ENCODE data around the gene TOB2.
"Not testable (repeated sequence)": the region's sequence is repeated elsewhere in the genome, so short reads cannot be mapped to it uniquely, and the experiment has no call there.

Gene TOB2

DNA sequence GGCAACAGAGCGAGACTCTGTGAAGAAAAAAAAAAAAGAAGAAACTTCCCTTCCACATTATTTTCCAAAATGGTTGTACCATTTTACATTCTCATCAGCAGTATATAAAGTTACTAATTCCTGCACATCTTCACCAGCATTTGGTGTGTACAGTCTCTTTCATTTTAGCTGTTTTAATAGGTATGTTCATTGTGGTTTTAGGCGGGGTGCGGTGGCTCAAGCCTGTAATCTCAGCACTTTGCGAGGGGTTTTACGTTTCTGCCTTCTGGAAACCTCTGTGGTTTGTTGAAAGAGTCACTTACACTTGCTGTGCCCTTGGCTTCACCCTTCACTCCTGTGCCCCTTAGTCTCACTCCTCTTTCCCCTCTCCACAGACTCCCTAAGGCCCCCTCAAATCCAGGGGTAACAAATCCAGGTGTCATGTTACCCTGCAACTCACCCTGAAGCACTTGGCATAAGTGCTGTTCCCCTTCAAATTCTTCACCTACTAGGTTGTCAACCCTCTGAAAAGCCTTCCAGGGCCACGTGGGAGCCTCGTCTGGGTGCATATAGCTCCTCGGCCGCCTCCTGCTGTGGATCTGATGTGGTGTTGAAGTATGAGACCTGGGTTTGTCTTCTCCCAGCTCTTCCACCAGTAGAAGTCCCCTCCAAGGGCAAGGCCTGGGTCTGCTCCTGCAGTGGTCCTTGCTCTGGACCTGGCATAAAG, 20.8 kb downstream of the TOB2 start:
- DNase-seq, result no peak

DNA sequence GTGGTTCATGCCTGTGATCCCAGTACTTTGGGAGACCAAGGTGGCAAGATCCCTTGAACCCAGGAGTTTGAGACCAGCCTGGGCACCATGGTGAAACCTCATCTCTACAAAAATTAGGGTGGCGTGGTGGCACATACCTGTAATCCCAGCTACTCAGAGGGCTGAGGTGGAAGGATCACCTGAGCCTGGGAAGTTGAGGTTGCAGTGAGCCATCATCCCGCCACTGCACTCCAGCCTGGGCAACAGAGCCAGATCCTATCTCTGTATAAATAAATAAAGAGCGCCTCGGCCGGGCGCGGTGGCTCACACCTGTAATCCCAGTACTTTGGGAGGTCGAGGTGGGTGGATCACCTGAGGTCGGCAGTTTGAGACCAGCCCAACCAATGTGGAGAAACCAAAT, 27.9 kb downstream of the TOB2 start:
- DNase-seq, result no peak

DNA sequence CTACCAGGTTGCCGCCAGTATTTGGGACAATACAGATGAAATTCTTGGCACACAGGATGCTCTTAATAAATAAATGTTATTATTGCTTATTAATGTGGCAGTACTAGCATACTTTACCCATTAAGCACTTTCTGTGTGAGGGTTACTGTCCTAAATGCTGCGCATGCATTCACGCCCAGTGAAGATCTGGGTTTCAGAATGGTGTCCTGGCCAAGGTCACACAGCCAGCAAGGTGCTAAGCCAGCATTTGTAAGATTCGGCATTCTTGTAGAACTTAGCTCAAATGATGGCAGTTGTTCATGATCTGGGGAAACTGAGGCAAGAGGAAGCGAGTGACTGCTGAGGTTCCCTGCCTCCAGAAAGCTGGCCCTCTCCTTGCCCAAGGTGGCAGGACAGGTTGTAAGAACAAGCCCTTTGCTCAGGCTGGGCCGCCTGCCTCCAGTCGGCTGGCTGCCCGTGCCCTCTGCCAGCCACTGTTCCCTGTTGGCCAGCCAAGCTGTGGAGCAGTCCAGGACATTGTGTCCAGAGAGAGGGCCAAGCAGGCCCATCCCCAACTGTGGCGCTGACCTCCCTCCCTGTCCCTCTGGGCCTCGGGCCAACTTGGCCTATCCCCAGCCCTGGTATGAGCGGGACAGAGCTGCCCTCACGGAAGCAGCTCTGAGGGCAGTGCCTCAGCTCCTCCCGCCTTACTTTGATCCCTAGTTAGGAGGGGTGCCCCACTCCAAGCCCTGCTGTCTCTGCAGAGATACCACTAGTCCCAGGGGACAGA, 28.8 kb downstream of the TOB2 start:
- DNase-seq, result no peak

DNA sequence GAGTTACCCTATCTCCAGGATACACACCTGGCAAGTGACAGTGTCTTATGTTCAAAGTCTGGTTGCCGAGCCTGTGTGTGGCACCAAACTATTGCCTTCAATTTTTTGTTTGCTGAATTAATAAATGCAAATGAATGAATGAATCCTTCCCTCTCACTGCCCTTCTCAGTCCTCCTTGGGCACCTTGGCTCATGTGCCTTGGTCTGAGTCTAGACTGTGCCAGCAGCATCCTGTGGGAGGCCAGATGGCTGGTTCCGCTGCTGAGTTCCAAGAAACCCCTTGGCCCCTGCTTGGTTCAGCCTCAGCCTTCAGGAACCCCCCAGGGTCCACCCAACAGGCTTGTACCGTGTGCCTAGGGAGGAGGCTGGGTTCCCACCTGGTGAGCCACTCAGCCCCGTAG, 31.0 kb downstream of the TOB2 start:
- DNase-seq, result no peak

DNA sequence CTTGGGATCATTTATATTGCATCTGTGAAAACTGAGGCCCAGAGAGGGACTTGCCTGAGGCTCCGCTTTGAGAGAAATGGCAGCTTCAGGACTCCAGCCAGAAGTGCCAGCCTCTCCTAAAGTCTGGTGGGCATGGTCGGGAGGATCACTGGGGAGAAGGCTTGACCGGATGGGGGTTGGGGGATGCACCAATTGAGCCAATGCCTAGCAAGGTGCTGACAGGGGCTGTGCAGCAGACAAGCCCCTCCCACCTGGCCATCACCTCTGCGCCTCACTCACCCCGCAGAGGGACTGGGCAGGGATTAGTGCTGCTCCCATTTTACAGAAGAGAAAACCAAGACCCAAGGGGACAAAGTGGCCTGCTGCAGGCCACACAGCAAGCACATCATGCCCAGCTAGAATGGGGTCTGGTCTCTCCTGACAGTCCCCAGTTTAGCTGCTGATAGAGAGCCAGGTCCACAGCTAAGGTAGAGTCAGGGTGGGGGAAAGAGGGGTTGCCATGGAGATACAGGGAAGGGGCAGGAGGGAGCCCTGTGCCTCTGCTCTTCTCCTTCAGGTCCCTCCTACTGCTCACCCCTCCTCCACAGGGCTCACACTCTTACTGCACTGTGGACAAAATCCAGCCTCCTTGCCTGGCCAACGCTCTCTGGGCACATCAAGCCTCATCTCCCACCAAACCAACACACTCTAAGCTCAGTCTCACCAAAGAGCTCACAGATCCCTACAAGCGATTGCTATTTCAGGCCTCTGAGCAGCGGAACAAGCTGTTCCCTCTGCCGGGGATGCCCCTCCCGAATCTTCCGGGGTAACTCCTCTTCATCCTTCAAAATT, 35.4 kb downstream of the TOB2 start:
- DNase-seq, result no peak

DNA sequence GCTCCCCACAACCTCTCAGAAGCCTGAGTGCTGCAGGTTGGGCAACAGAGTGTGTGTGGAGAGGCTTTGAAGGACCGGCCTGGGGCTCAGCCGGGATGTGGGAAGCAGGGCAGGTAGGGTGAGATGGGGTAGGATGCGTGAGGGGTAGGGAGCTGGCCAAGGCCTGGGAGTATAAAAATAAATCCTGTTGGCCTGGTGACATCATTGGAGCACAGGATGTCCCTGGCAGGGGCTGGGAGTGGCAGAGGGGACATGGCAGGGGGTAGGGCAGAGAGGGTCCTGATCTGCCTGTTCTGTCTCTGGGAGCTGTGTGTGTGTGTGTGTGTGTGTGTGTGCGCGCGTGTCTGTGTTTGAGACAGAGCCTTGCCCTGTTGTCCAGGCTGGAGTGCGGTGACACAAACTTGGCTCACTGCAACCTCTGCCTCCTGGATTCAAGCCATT, 36.3 kb downstream of the TOB2 start:
- DNase-seq, result no peak

DNA sequence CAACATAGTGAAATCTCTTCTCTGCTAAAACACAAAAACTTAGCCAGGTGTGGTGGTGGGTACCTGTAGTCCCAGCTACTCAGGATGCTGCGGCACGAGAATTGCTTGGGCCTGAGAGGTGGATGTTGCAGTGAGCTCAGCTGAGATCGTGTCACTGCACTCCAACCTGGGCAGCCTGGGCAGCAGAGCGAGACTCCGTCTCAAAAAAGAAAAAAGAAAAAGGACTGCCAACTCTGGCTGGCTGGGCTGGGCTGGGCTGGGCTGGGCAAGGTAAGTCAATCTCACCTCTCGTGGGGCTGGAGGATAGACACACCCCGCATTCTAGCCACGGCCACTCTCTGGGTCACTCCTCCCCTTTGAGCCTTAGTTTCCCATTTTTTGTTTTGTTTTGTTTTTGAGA, 37.9 kb downstream of the TOB2 start:
- DNase-seq, result no peak

DNA sequence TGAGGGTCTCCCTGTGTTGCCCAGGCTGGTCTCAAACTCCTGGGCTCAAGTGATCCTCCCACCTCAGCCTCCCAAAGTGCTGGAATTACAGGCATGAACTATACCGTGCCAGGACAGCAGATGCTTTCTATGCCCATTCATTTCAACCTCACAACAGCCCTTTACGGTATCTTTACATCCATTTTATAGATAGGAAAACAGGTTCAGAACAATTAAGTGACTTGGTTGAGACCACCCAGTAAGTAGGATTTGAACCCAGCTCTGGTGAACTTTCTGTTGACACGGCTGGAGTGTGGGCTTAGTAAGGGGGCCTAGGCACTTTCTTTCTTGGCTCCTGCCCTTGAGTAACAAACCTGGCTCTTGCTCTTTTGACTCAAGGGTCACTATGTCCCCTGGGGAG, 39.2 kb downstream of the TOB2 start:
- DNase-seq, result no peak

DNA sequence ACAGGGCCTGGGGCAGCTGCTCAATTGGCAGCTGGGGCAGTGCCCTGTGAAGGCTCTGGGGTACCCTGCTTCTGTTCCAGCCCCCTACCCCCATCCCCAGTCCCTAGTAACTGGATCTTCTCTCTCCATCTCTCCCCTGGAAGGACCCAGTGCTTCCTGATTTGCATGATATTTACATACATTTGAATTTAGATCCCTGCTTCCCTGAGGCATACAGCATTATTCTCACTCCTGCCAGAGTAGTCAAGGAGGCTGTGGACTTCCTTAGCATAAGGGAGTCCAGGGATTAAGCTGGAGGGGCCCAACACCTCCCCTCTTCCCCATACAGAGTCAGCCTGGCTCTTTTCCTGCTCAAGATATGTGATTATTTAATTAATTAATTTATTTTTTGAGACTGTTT, 40.2 kb downstream of the TOB2 start:
- DNase-seq, result no peak

DNA sequence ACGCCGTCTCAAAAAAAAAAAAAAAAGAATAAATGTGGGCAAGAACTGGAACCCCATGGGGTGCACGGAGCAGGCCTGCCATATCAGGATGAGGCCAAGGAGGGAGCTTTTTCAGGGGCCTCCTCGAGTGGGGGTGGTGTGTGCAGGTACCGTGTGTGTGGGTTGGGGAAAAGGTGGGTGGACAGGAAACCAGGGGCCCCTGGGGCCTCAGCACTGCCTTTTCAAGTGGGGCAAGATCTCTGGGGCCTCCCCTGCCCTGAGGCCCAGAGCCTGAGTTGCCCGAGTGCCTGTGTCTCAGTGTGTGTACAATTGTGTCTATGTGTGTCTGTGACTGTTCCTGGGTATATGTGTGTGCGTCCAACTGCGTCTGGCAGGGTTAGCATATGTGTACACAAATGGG, 41.0 kb downstream of the TOB2 start:
- no peak for DNase-seq

DNA sequence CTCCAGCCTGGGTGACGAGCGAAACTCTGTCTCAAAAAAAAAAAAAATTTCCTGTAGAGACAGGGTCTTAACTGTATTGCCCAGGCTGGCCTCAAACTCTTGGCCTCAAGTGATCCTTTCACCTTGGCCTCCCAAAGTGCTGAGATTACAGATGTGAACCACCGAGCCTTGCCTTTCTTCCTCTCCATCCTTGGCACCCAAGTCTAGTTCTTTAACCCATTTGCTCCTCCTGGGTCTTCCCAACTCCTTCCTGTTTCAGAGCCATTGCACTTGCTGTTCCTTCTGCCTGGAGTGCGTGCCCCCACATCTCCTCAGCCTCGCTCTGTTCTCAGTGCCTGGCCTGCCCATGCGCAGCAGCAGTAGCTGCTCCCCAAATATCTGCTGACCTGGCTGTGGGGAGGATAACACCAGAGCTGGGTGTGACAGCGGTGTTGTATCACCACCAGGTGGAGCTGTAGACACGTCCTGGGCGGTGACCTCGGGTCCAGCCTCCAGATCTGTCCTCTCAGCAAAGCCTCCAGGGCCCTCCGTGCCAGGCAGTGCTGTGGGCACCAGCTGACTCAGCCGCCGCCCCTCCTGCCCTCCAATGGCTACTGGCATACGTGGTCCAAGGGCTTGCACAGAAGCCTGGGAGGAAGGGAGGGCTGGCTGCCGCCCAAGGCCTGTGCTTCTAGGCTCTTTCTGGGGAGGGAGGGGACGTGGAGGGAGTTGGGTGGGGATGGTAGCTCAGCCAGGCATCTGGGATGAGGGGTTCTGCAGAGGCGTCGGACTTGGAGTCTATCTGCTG, 42.9 kb downstream of the TOB2 start:
- peak; percentile 82 for DNase-seq

DNA sequence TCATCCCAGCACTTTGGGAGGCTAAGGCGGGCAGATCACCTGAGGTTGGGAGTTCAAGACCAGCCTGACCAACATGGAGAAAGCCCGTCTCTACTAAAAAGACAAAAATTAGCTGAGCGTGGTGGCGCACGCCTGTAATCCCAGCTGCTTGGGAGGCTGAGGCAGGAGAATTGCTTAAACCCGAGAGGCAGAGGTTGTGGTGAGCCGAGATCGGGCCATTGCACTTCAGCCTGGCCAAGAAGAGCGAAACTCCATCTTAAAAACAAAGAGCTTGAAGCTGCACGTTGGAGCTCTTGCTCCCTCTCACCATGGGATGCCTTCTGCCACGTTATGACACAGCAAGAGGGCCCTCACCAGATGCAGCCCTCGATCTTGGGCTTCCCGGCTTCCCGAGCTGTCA, 43.8 kb downstream of the TOB2 start:
- not testable (repeated sequence) for DNase-seq

DNA sequence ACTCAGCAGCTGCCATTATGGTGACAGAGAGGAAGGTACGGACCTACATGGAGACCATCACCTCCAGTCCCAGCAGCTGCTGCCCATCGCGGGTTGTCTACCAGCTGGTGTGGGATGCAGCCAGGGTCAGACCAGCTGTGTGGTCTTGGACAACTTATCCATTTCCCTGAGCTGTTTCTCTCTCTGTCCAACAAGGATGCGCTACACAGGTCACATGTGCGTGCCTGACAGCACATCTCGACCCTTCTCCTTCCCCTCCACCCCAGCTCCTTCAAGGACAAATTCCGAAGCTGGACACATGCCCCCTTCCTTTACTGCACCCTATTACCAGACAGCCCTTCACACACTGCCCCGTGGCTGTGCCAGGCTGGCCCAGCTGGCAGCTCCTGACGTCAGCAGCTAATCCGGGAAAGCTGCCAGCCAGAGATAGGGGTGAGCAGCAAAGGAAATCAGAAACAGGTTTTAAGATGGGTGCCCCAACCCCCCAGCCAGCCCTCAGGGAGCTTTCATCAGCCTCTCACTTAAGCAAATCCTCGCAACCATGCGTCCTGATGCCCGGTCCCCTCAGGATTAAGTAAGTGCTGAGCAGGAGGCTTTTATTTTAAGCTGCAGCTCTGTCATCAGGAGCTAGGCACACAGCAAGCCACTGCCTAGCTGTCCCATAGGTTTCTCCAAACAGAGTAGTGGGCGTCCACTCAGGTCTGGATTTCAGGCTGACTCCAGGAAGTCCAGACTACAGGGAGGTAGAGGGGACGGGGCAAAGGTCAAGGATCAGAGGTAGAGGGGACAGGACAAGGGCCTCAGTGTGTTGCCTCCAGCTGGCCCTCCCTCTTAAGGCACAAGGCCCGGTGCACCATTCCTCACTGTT, 44.6 kb downstream of the TOB2 start:
- DNase-seq, result no peak

DNA sequence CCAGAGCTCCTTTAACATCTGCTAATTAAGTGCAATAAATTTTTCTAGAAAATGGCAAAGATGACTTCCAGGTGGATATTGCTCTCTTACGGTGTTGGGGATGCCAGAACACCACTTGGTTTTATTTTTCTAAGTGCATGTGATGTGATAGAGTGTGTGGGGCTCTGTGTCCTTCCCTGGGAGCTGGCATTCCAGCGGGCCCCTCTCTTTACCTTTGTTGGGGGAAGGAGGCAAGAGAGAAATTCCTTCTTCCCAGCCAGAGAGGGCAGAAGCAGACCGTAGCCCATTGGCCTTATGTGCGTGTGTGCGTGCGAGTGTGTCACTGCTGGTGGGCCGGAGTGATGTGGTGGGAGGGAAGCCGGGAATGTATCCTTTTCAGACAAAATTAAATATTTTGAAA, 47.7 kb downstream of the TOB2 start:
- DNase-seq, result no peak

DNA sequence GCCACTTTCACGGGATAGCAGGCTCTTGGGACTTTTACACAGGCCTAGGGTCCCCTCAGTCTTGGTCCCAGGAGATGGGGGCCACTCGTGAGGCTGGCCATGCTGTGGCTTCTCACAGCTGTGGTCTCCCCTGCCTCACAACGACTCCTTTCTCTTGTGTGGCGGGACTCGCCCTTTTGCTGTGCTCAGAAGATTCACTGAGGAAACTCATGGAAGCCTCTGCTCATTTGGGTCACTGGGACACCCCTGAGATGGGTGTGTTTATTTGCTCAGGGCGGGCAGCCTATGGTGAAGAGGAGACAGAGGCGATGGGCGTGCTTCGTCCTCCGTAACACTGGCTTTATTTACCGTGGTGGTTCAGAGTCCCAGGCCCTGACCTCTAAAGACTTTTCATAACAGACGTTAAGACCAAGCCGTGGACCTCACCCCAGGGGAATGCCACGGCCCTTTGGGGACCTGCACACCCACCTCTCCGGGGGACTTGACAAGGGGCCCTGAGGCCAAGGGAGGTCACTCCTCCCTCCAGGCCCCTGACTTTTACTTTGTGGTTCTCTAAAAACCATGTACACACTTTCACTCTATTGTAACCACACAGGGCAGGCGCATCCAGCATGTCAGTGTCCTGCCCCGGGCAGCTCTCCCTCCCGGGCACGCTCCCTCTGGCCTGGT, 49.3 kb downstream of the TOB2 start:
- DNase-seq, result no peak

DNA sequence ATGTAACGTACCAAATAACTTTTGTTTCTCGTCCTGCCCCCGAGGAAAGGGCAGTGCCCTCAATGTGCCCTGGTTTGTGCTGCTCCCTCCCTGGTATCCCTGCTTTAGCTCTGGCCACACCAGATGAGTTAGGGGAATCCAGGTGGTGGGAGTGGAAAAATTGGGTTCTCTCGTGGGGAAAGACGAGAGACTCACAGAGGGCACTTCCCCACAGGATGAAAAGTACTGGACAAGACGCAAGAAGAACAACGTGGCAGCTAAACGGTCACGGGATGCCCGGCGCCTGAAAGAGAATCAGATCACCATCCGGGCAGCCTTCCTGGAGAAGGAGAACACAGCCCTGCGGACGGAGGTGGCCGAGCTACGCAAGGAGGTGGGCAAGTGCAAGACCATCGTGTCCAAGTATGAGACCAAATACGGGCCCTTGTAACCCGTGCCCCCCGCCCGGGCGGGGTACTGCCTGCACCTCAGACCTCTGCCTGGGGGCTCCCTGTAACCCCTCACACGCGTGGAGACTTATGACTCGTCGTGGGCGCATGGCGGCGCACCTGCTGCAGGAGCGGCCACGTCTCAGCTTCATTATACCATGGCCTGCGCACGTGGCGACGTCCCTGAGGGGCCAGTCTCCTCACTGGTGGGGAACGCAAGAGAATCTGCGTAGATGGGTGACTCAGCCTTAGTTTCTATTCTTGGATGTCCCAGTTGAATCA, 50.9 kb downstream of the TOB2 start:
- no peak for DNase-seq

DNA sequence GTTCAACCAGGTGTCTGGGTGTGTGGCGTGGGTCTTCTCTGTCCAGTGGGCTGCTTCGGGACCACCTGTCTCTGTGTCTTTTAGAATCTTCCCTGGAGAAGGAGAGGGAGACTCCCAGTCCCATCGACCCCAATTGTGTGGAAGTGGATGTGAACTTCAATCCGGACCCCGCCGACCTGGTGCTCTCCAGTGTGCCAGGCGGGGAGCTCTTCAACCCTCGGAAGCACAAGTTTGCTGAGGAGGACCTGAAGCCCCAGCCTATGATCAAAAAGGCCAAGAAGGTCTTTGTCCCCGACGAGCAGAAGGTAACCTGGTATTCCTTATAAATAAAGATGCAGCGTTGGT, 52.6 kb downstream of the TOB2 start:
- no peak for DNase-seq

DNA sequence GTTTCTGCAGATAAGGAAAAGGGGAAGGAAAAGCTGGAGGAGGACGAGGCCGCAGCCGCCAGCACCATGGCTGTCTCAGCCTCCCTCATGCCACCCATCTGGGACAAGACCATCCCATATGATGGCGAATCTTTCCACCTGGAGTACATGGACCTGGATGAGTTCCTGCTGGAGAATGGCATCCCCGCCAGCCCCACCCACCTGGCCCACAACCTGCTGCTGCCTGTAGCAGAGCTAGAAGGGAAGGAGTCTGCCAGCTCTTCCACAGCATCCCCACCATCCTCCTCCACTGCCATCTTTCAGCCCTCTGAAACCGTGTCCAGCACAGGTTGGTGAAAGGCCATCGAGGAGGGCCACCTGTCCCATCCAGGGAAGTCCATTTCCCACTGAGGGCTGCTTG, 59.3 kb downstream of the TOB2 start:
- DNase-seq, result no peak

DNA sequence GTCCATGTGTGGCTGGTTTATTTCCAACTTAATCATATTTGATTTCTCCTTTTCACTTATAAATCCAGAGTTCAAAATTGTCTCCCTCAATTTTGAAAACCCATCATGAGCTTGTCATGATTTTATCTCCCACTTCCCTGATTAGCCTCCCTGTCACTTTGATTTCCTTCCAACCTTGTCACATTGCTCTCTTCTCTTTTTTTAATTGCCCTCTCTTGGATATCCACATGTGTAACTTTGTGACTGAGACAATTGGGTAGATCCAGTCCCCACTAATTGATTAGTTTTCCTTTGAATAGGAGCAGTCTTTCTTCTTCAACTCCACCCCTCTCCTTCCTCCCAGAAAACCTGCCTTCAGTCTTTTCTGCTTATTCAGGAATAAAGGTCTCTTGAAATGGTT, 62.5 kb downstream of the TOB2 start:
- DNase-seq, result no peak

All from NCI-H2029 (cell line).